GM12875 (cell line): ENCODE results near the gene RPRD1B.

ENCODE experiments used
- H3K4me3 ChIP-seq: one replicate; pipeline ENCODE4 v1.5.1; 2011; ENCODE audit warnings: low read depth, low read length, control low read depth
- TF ChIP-seq, protein P1 (sequence below): IDR thresholded peaks from 2 replicates; pipeline ENCODE4 v1.5.1; 2011; ENCODE audit warnings: low read depth, mild to moderate bottlenecking, control low read depth, inconsistent platforms, low read length, moderate library complexity, borderline replicate concordance; ENCODE audit not compliant: insufficient read depth

Gene RPRD1B

GRCh38 chr20:38121741-38122140 lies 88.2 kb downstream of the RPRD1B start:
- H3K4me3 ChIP-seq: no peak overlapping the region
- TF ChIP-seq, protein P1, sequence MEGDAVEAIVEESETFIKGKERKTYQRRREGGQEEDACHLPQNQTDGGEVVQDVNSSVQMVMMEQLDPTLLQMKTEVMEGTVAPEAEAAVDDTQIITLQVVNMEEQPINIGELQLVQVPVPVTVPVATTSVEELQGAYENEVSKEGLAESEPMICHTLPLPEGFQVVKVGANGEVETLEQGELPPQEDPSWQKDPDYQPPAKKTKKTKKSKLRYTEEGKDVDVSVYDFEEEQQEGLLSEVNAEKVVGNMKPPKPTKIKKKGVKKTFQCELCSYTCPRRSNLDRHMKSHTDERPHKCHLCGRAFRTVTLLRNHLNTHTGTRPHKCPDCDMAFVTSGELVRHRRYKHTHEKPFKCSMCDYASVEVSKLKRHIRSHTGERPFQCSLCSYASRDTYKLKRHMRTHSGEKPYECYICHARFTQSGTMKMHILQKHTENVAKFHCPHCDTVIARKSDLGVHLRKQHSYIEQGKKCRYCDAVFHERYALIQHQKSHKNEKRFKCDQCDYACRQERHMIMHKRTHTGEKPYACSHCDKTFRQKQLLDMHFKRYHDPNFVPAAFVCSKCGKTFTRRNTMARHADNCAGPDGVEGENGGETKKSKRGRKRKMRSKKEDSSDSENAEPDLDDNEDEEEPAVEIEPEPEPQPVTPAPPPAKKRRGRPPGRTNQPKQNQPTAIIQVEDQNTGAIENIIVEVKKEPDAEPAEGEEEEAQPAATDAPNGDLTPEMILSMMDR: no peak

DNA sequence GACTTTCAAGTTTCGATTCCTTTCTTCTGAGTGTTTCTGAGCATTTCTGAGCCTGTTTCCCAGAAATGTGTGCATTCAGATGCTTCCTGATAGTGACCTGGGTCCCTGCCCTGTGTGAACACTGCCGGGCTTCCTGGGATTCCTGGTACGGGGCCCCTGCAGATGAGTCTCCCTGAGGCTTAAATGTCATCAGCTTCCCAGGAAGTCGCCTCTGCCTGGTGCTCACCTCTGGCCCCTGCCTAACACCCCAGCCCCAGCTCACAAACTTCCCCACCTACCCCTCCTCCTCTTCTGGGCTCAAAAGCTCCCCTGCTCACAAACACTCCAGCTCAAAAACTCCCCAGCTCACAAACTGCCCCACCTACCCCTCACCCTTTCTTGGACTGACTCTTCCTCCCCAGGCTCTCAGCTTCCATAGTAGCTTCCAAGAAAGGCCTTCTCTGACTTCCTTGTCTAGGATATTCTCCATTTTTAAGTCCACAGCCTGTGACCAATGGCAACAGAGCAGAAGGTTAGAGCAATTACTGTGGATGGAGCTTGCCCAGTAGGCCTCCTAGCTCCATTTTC lies 89.6 kb downstream of the RPRD1B start:
- H3K4me3 ChIP-seq: no peak overlapping the region
- TF ChIP-seq, protein P1: no peak

- no peak overlapping the region for H3K4me3 ChIP-seq
- TF ChIP-seq, protein P1: no peak
Measured at GRCh38 chr20:38125157-38126056, 91.9 kb downstream of the RPRD1B start.

DNA sequence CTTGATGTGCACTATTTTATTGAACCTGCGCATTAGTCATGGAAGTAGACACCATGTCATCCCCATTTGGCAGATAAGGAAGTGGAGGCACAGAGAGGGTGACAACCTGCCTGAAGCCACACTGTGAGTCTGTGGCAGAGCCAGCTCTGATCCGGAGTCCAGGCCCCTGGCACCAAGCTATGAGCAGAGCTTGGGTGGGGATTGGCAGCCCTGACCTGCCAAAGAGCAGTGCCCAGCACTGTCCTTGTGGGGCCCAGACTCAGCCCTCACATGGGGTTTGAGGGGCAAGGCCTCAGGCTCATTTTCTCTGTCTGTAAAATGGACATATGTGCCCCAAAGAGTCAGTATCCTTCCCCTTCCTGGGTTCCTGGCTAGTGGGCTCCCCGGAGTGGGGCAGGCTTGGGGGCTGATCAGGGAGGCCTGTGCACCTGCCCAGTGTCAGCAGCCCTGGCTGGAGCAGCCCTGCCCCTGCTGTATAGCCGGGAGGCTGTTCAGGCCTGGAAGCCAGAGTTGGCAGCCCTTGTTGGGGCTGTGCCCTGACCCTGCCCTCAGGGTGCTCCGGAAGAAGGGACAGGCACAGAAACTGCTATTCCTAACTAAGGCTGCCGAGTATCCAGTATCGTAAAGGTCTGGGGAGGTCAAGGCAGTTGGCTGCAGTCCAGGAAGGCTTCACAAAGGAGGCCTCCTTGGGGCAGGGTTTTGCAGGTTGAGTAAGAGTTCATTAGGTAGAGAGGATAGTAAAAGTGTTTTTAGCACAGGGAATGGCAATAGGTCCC lies 92.8 kb downstream of the RPRD1B start:
- TF ChIP-seq, protein P1: no peak
- no peak overlapping the region for H3K4me3 ChIP-seq

DNA sequence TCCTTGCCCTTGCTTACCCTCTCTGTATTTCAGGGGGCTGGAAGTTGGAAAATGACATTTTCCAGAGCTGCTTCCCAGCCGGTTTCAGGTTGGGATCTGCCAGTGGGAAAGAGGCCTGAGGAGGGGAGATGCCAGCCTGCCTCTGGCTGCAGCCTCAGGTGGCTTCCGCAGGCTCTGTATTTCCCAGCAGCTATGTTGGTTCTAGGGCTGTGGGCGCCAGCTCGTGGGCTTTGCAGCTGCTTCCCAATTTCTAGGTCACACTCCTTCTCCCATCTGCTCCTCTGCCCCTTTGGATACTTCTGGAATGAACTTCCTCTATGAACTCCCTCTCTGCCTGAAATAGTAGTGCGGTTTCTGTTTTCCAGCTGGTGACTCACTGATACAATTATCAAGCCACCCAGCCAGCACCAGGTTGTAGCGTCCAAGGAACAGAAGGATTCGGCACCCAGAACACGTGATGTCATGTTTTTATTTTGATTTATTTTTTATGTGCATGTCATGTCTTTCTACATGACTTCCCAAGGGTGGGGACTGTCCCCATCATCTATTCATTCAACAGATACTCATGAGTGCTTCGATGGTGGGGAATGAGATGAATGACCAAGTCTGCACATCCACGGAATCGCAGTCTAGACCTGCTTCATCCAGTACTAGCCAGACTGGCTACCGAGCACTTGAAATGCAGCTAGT lies 93.5 kb downstream of the RPRD1B start:
- TF ChIP-seq, protein P1: no peak
- H3K4me3 ChIP-seq: no peak overlapping the region

DNA sequence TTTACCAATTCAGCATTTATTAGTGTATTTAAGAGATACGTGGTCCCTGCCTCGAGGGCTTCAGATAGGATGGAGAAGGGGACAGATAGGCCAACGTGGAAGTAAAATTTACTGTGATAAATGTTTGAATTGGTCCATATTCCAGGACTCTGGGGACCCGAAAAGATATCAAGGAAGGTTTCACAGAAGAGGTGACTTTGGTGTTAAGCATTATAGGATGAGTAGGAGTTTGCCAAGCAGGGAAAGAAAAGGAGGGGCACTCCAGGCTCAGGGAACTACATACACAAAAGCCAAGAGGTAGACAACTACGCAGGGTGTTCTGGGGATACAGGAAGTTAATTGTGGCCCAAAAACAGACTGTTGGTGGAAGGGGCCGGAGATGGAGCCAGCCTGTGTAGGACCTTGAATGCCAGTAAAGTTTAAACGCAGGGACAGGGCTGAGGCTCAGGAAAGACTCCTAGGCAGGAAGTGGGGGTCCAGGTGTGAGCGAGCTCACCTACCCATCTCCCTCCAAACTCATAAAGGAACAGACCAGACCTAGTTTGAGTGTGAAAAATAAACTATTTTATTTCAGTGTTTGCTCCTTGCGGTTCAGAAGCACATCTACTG lies 94.5 kb downstream of the RPRD1B start:
- no peak overlapping the region for H3K4me3 ChIP-seq
- TF ChIP-seq, protein P1: no peak
